Lower leg skin (tissue), 4 donors: ENCODE results near the gene NTRK2. TPM values are rescaled to one million over a fixed set of nuclear protein-coding genes. Genes with fewer than 3 reads are reported as not detected.

Experiments used
- DNase-seq, 2 donors: peaks; one replicate each; pipeline ENCODE4 v3.0.0-alpha.2; 2019; ENCODE audit warnings: low spot score in 2 of 2
- H3K4me3 ChIP-seq: fragments of 200-600 bp; sonication (generic); 2 replicates; pipeline ENCODE4 v1.5.1; 2017; ENCODE audit warnings: mild to moderate bottlenecking, low read depth; ENCODE audit not compliant: poor library complexity, severe bottlenecking
- CTCF ChIP-seq, 3 donors: fragments of 450-650 bp; IDR thresholded peaks; one replicate each; pipeline ENCODE4 v1.5.1; 2016; ENCODE audit warnings: antibody characterized with exemption in 3 of 3, mild to moderate bottlenecking in 3 of 3, moderate library complexity in 2 of 3
- POLR2A ChIP-seq, 2 donors: fragments of 450-650 bp; IDR thresholded peaks; one replicate each; pipeline ENCODE4 v1.6.1; 2016 to 2017; ENCODE audit warnings: antibody characterized with exemption in 2 of 2, mild to moderate bottlenecking in 1 of 2, moderate library complexity in 1 of 2
- WGBS, 2 donors: methylation state at CpG; one replicate each; pipeline ENCODE4 v1.1.5; 2018; 5-methylcytosine and 5-hydroxymethylcytosine counted together
- intact Hi-C: fragments of 100-400 bp; cut with DNase I; formaldehyde crosslinking; loops from one replicate; pipeline ENCODE4 v1.15.0; 2023; ENCODE audit warnings: low total_unique reads
- total RNA-seq, 4 donors: library from RNA; depleted of rRNA; stranded (reverse); fragments of >200 nt; gene quantifications; one replicate each; pipeline ENCODE4 v1.1.0, GENCODE V29; 2016

Gene NTRK2
- total RNA-seq, 4 donors from 2014 or later: 6.2 to 16.3 (median 10.3) TPM

- no peak overlapping the region for H3K4me3 ChIP-seq
- 39 to 44% methylated on average over 9 of the region's 9 CpGs for WGBS, 2 donors
- no peak for DNase-seq
- intact Hi-C loops: no loop called here
- TF ChIP-seq CTCF (IDR thresholded peaks at IDR 0.05) (no peak), POLR2A (IDR thresholded peaks at IDR 0.05) (no peak)
These were observed 170.0 kb downstream of the NTRK2 start for GRCh38 chr9:84839541-84839940.

DNA sequence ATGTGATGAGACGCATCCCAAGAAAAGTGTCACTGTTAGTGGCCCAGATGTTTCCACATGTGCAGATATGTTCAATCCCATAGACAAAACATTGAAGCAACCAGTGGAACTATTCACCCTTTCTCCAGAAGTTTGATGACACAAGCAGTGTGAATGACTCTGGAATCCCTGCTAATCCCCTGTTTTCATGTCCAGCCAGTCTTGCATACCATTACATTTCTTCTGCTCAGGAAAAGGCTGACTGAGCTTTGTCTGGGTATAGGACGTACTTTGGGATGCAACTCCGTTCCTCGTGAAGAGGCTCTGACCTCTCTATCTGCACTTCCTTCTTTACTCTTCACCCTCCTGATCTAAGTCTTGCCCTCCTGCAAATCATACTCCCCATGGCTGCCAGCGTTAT lies 172.4 kb downstream of the NTRK2 start:
- DNase-seq: no peak
- no peak for TF ChIP-seq CTCF (IDR thresholded peaks at IDR 0.05)
- no peak for TF ChIP-seq POLR2A (IDR thresholded peaks at IDR 0.05)
- intact Hi-C loops: no loop called here
- WGBS, 2 donors: 95 to 96% methylated on average over 5 of the region's 5 CpGs
- no peak overlapping the region for H3K4me3 ChIP-seq

DNA sequence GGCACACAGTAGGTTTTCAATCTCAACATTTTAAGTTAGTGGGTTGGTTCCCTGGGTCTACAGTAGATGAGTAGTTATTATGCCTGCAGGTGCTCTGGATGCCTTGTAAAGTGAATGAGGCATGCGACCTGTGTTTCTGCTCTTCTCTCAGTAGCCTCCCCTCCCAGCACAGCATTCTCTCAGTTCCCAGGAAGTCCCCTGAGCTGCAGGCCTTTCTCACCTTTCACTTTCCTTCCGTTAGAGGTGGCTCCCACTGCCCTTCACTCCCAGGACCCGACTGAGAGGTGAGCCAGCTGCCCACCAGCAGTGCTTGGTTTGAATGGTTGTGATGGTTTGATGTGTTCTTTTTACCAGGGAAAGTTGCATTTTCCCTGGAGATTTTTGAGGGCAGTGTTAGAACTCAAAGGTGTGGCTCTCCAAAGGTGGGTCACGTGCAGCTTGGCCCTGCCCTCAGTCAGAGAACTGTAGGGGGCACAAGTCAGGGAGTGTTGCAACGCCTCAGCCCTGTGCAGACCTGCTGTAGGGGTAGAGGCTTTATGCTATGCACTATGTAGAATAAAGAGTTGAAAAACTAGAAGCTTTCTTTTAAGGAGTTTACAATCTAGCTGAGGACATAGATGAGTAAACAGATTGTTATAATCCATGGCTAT lies 173.8 kb downstream of the NTRK2 start:
- WGBS, 2 donors: 69 to 76% methylated on average over 5 of the region's 5 CpGs
- no peak for TF ChIP-seq POLR2A (IDR thresholded peaks at IDR 0.05)
- TF ChIP-seq CTCF (IDR thresholded peaks at IDR 0.05): no peak
- no peak overlapping the region for H3K4me3 ChIP-seq
- intact Hi-C loops: no loop called here
- no peak for DNase-seq

DNA sequence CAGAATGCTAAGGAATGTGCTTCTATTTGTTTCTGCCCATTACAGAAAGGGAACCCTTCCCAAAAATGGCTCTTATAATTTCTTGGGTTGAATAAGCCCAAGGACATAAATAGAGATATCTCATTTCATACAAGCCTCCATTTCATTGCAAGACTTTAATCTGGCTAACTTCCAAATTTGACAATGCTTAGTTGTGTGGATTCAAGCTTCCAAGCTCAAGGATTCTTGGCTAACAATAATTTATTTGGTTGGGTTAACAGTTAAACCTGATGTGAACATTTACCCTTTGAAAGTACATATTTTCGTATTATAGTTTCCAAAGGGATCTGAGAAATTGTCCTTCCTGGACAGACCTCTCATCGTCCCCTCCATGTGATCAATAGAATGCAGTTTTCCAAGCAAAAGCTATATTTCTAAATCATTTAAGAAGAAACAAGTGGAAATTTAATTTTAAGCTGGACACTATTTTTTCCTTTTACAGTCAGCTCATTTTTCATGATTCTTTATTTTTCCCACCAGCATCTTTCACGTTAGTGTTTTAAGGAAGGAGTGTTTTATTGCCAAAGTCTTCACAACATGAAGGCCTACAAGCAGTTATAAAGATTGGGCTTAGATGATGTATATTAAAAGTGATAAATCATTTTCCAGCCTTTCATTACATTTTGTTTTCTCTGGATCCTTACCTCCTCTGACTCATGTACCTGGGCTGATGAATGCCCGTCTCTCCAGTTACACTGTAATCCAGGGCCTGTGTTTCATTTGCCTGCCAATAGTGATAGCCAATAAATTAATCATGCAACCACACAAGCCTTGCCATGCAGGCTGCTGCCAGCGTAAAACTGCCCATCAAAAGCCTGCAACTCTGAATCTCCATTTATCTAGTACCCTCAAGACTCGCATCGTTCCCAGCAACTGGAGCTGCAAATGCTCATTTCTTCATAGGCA lies 176.7 kb downstream of the NTRK2 start:
- DNase-seq: no peak
- whole genome bisulfite sequencing, 2 donors: 68 to 72% methylated on average over 7 of the region's 7 CpGs
- H3K4me3 ChIP-seq: no peak overlapping the region
- intact Hi-C loops: no loop called here
- TF ChIP-seq POLR2A (IDR thresholded peaks at IDR 0.05) (no peak), CTCF (IDR thresholded peaks at IDR 0.05) (no peak)

- intact Hi-C loops: no loop called here
- no peak for DNase-seq
These were observed 177.4 kb downstream of the NTRK2 start for GRCh38 chr9:84846906-84847305.

More at GRCh38 chr9:84846906-84847305, 177.4 kb downstream of the NTRK2 start:
- no peak overlapping the region for H3K4me3 ChIP-seq
- TF ChIP-seq POLR2A (IDR thresholded peaks at IDR 0.05) (no peak), CTCF (IDR thresholded peaks at IDR 0.05) (no peak)
